GM13977 (cell line): ENCODE results near the gene CHMP4B.

Experiments used
- DNase-seq: peaks from one replicate; pipeline ENCODE4 v3.0.0; 2012; ENCODE audit warnings: low spot score
- CTCF ChIP-seq: IDR thresholded peaks from 2 replicates; pipeline ENCODE4 v1.5.1; 2012; ENCODE audit warnings: mild to moderate bottlenecking, control low read depth; ENCODE audit not compliant: insufficient read depth; ENCODE audit errors: extremely low read depth, missing control alignments
- in situ Hi-C: fragments of 300-500 bp; cut with MboI; formaldehyde crosslinking; loops from one replicate; pipeline ENCODE4 v1.12.0; 2022; ENCODE audit warnings: low sequenced_read_pairs, low pct_unique_long_range_greater_than_20kb, mixed read lengths, inconsistent platforms; ENCODE audit not compliant: unreplicated experiment

CHMP4B gene

GRCh38 chr20:33861458-33861857, 50.3 kb downstream of the CHMP4B start:
- DNase-seq, result no peak
- TF ChIP-seq CTCF, result no peak
- in situ Hi-C loops, result loop anchor here (10.0 kb wide), 1 partner anchor 263 kb away; no protein-coding TSS in a partner anchor

GRCh38 chr20:33862709-33863403, 51.7 kb downstream of the CHMP4B start:
- DNase-seq, result peak; percentile 90

GRCh38 chr20:33863440-33864323, 52.5 kb downstream of the CHMP4B start:
- DNase-seq, result no peak
- in situ Hi-C loops, result loop anchor here (10.0 kb wide), 1 partner anchor 261 kb away; no protein-coding TSS in a partner anchor
- TF ChIP-seq CTCF, result no peak

More at GRCh38 chr20:33862709-33863403, 51.7 kb downstream of the CHMP4B start:
- TF ChIP-seq CTCF, result peak; percentile 93
- in situ Hi-C loops, result loop anchor here (10.0 kb wide), 1 partner anchor 262 kb away; no protein-coding TSS in a partner anchor

- no peak for DNase-seq
- in situ Hi-C loops, result loop anchor here (10.0 kb wide), 1 partner anchor 260 kb away; no protein-coding TSS in a partner anchor
These were observed 53.3 kb downstream of the CHMP4B start for GRCh38 chr20:33864324-33864963.

GRCh38 chr20:33865761-33866370, 54.7 kb downstream of the CHMP4B start:
- in situ Hi-C loops, result loop anchor here (10.0 kb wide), 1 partner anchor 259 kb away; no protein-coding TSS in a partner anchor
- TF ChIP-seq CTCF, result no peak
- no peak for DNase-seq

More at GRCh38 chr20:33864324-33864963, 53.3 kb downstream of the CHMP4B start:
- TF ChIP-seq CTCF, result no peak

GRCh38 chr20:33866398-33867100, 55.4 kb downstream of the CHMP4B start:
- in situ Hi-C loops, result loop anchor here (10.0 kb wide), 1 partner anchor 258 kb away; no protein-coding TSS in a partner anchor
- TF ChIP-seq CTCF, result no peak
- no peak for DNase-seq
